RCC 7860 (cell line): ENCODE data around the gene ASB12.

Experiments used
- DNase-seq: peaks from one replicate; pipeline ENCODE4 v3.0.0-alpha.2; 2015; ENCODE audit warnings: low spot score
- FAIRE-seq: peaks from 2 replicates; lab custom pipeline; 2012; peaks lifted over from hg19 to GRCh38; lab: Jason Lieb, UNC

ASB12 gene

DNA sequence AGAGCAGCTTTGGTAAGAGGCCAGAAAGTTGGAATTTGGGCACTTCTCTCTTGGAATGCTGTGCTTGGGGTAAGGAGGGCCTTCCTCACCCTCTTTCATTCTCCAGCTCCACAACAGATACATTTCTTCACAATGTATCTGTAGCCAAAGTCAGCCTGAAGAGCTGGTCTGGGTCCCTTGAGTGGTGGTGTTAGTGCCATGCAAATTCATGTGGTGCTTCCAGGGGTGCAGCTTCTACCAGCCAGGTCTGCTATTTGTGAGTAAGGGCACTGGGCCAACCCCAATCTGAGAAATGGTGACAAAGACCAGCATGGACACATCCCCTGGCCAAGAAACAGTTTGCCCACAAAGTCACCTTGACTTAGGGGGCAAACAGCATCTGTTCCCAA lies 42.7 kb downstream of the ASB12 start:
- FAIRE-seq (no peak), DNase-seq (no peak)

DNA sequence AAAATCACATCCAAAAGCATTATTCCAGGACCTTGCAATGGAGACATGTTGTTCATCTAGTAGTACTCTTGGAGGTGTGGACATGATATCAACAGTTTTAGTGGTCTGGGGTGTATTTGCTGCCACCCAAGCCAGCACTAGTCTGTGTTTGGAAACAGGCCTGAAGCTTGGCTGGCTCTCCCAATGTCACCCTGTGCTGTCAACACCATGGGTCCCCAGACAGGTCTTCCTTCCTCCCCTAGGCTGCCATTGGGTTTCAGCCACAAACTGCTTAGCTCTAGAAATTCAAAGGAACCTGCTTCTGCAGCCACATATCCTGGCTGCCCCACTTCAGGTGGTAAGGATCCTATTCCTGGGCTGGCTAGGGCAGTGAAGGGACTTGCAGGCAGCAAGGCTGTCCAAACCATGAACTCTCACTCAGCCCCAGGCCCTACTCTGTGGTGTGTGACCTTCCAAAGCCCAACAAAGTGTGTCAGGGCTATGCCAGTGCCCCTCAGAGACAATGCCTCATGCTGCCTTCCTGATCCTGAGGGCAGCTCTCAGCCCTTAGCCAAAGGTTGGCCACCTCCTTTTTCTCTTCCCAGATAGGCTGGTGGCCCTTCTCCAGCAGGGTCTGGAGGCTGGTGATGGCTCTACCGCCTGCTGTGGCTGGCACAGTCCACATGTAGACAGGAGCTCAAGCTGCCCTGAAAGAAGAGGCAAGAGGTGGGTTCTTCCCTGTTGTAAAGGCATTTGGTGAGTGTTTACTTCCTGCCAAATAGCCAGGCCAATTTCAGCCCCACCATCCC lies 43.2 kb downstream of the ASB12 start:
- FAIRE-seq = no peak
- no peak for DNase-seq

GRCh38 chrX:64184396-64184795 lies 46.0 kb downstream of the ASB12 start:
- DNase-seq (no peak), FAIRE-seq (no peak)

- DNase-seq (no peak), FAIRE-seq (no peak)
Observed at GRCh38 chrX:64182208-64182607, 48.2 kb downstream of the ASB12 start.

DNA sequence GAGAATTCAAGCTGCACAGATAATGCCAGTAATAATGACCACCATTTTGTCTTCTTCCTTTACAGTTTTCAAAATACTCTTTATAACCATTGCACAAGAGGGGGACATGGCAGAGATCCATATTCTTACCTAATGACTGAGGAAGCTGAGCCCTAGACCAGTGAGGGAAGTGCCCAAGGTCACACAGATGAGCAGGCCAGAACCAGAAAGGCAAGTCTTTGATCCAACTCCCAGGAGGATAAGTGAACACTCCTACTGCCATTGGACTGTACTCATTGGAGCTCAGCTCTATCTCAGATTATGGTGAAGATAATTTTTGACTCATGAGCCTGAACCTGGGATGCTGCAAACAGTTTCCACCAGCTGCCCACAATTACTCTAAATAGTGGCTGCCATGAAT lies 53.5 kb downstream of the ASB12 start:
- FAIRE-seq (no peak), DNase-seq (no peak)
